Stomach (tissue), 9 donors: ENCODE measurements around the gene ZNF69. TPM values are rescaled to one million over a fixed set of nuclear protein-coding genes. Genes with fewer than 3 reads are reported as not detected.
"Not testable (repeated sequence)": the region's sequence is repeated elsewhere in the genome, so short reads cannot be mapped to it uniquely, and the experiment has no call there.

ENCODE experiments used
- DNase-seq, 2 donors: peaks; one replicate each; pipeline versions ENCODE4 v3.0.0 to v3.0.0-alpha.2; 2013 to 2019
- H3K27ac ChIP-seq, 5 donors: fragments of 200-600 bp in 4 of 5; sonication (generic) in 4 of 5; one replicate each; pipeline ENCODE4 v1.5.1; 2013 to 2019; ENCODE audit warnings: mild to moderate bottlenecking in 1 of 5, moderate library complexity in 1 of 5
- H3K27me3 ChIP-seq, 3 donors: fragments of 200-600 bp; sonication (generic); one replicate each; pipeline ENCODE4 v1.5.1; 2017 to 2019; ENCODE audit warnings: mixed run types in 1 of 3
- H3K36me3 ChIP-seq, 4 donors: fragments of 200-600 bp; sonication (generic); 1 replicate in 3 of 4; 2 replicates in 1 of 4; pipeline ENCODE4 v1.5.1; 2016 to 2019
- H3K4me1 ChIP-seq, 4 donors: fragments of 200-600 bp; sonication (generic); one replicate each; pipeline ENCODE4 v1.5.1; 2016 to 2019
- H3K4me3 ChIP-seq, 4 donors: fragments of 200-600 bp; sonication (generic) in 3 of 4; one replicate each; pipeline ENCODE4 v1.5.1; 2016 to 2019; ENCODE audit warnings: mild to moderate bottlenecking in 1 of 4
- H3K9me3 ChIP-seq, 4 donors: fragments of 200-600 bp; sonication (generic); one replicate each; pipeline ENCODE4 v1.5.1; 2016 to 2019
- CTCF ChIP-seq, 7 experiments: fragments of 450-650 bp in 4 of 7; fragments of 200-600 bp in 3 of 7; sonication (generic) in 3 of 7; IDR thresholded peaks; one replicate each; pipeline ENCODE4 v1.5.1; 2016 to 2019; ENCODE audit warnings: antibody characterized with exemption in 7 of 7, control low read depth in 2 of 7, mild to moderate bottlenecking in 1 of 7
- EP300 ChIP-seq: sonication (generic); formaldehyde crosslinking; IDR thresholded peaks from one replicate; pipeline ENCODE4 v1.6.1; 2017; ENCODE audit warnings: antibody characterized with exemption
- POLR2A ChIP-seq, 4 donors: fragments of 450-650 bp; IDR thresholded peaks; one replicate each; pipeline ENCODE4 v1.6.1; 2016; ENCODE audit warnings: antibody characterized with exemption in 4 of 4, control low read depth in 2 of 4, mild to moderate bottlenecking in 1 of 4, moderate library complexity in 1 of 4
- POLR2AphosphoS5 ChIP-seq, 3 donors: sonication (generic); formaldehyde crosslinking; IDR thresholded peaks; one replicate each; pipeline ENCODE4 v1.6.1; 2016; ENCODE audit warnings: antibody characterized with exemption in 3 of 3
- WGBS, 5 donors: extraction: QIAGEN DNeasy Blood & Tissue Kit in 3 of 5; methylation state at CpG; one replicate each; pipeline versions ENCODE4 v1.1.5 to v1.1.7; 2013 to 2018; 5-methylcytosine and 5-hydroxymethylcytosine counted together
- intact Hi-C: fragments of 100-400 bp; cut with DNase I; formaldehyde crosslinking; loops from one replicate; pipeline ENCODE4 v1.15.1; 2023; ENCODE audit warnings: low total_unique reads
- polyA plus RNA-seq, 3 donors: library from polyadenylated mRNA; stranded (reverse); fragments of 200-250 nt; gene quantifications; one replicate each; pipeline ENCODE4 v1.2.3, GENCODE V29; 2013
- total RNA-seq, 5 donors: library from RNA; depleted of rRNA; stranded (reverse); fragments of >200 nt; gene quantifications; one replicate each; pipeline versions ENCODE4 v1.1.0 to v1.2.3, GENCODE V29; 2014 to 2016
- donor health status: healthy with polysubstance abuse.
- donor health status: Bipolar disorder and iron deficiency.
- donor health status: healthy.

Gene ZNF69
- total and polyA plus RNA-seq, 8 donors, result 5.1 to 51.8 (median 18.0) TPM

- Histone ChIP-seq H3K27ac (no peak overlapping the region), H3K4me3 (no peak overlapping the region), H3K4me1 (peaks cover 14 to 53% (median 32%) of the 10 kb centered on the region in 4 donors), H3K9me3 (peaks cover 0 to 4% (median 0%) of the 10 kb centered on the region in 4 donors), H3K36me3 (peaks cover 0 to 8% (median 4%) of the 10 kb centered on the region in 4 donors), H3K27me3 (no peaks in the 10 kb centered on the region)
- DNase-seq, result no peak
- intact Hi-C loops, result loop anchor here (10.0 kb wide), 1 partner anchor 58 kb away; no protein-coding TSS in a partner anchor
- TF ChIP-seq POLR2A (IDR thresholded peaks at IDR 0.05) (no peak), CTCF (IDR thresholded peaks at IDR 0.05) (no peak), EP300 (no peak), POLR2AphosphoS5 (IDR thresholded peaks at IDR 0.05) (no peak)
- WGBS, 5 donors, result 91 to 98% (median 96%) methylated on average over 3 of the region's 3 CpGs
Measured at GRCh38 chr19:11927227-11927626, 39.6 kb downstream of the ZNF69 start.

- Histone ChIP-seq H3K27ac (no peak overlapping the region), H3K4me3 (no peak overlapping the region), H3K4me1 (peaks cover 5 to 21% (median 12%) of the 10 kb centered on the region in 4 donors), H3K27me3 (no peaks in the 10 kb centered on the region), H3K9me3 (peaks cover 0 to 37% (median 12%) of the 10 kb centered on the region in 4 donors), H3K36me3 (peaks cover 0 to 30% (median 13%) of the 10 kb centered on the region in 4 donors)
- intact Hi-C loops, result no loop called here
- no peak for DNase-seq
- WGBS, 5 donors, result 67 to 88% (median 79%) methylated on average over 3 of the region's 3 CpGs
- TF ChIP-seq POLR2AphosphoS5 (IDR thresholded peaks at IDR 0.05) (no peak), CTCF (IDR thresholded peaks at IDR 0.05) (no peak), POLR2A (IDR thresholded peaks at IDR 0.05) (no peak), EP300 (no peak)
Measured at GRCh38 chr19:11931051-11931450, 43.5 kb downstream of the ZNF69 start.

GRCh38 chr19:11931513-11931912 is 43.9 kb downstream of the ZNF69 start:
- H3K36me3 ChIP-seq, result peaks cover 0 to 30% (median 13%) of the 10 kb centered on the region in 4 donors
- H3K9me3 ChIP-seq, result peaks cover 0 to 41% (median 14%) of the 10 kb centered on the region in 4 donors
- WGBS, 5 donors, result 96 to 99% (median 98%) methylated on average over 3 of the region's 3 CpGs
- intact Hi-C loops, result no loop called here
- no peak overlapping the region for H3K27ac ChIP-seq
- no peak for DNase-seq
- peaks cover under 1 to 17% (median 8%) of the 10 kb centered on the region in 4 donors for H3K4me1 ChIP-seq
- no peak for TF ChIP-seq EP300
- no peak for TF ChIP-seq POLR2AphosphoS5 (IDR thresholded peaks at IDR 0.05)
- TF ChIP-seq POLR2A (IDR thresholded peaks at IDR 0.05), result no peak
- no peak for TF ChIP-seq CTCF (IDR thresholded peaks at IDR 0.05)
- no peak overlapping the region for H3K4me3 ChIP-seq
- H3K27me3 ChIP-seq, result no peaks in the 10 kb centered on the region

GRCh38 chr19:11935829-11936228 is 48.2 kb downstream of the ZNF69 start:
- H3K36me3 ChIP-seq, result peaks cover 8 to 59% (median 33%) of the 10 kb centered on the region in 4 donors
- H3K4me1 ChIP-seq, H3K27ac ChIP-seq, intact Hi-C loops, H3K4me3 ChIP-seq, DNase-seq, H3K27me3 ChIP-seq: not testable (repeated sequence)
- peaks cover 7 to 74% (median 41%) of the 10 kb centered on the region in 4 donors for H3K9me3 ChIP-seq
- WGBS, 5 donors, result 95 to 99% (median 98%) methylated on average over 3 of the region's 3 CpGs

GRCh38 chr19:11938383-11938782 is 50.8 kb downstream of the ZNF69 start:
- intact Hi-C loops, H3K4me3 ChIP-seq, H3K4me1 ChIP-seq, H3K27ac ChIP-seq, DNase-seq, H3K27me3 ChIP-seq: not testable (repeated sequence)
- Histone ChIP-seq H3K9me3 (peaks cover 32 to 91% (median 66%) of the 10 kb centered on the region in 4 donors), H3K36me3 (peaks cover 21 to 77% (median 53%) of the 10 kb centered on the region in 4 donors)
- 96 to 100% (median 97%) methylated on average over 3 of the region's 3 CpGs for WGBS, 5 donors

- H3K36me3 ChIP-seq, result peaks cover 46 to 85% (median 74%) of the 10 kb centered on the region in 4 donors
- DNase-seq, H3K4me3 ChIP-seq, H3K27ac ChIP-seq, H3K4me1 ChIP-seq, intact Hi-C loops, H3K27me3 ChIP-seq: not testable (repeated sequence)
- WGBS, 5 donors, result 96 to 99% (median 98%) methylated on average over 24 to 29 of the region's 29 CpGs
- H3K9me3 ChIP-seq, result peaks cover 62 to 93% (median 83%) of the 10 kb centered on the region in 4 donors
Measured at GRCh38 chr19:11941361-11941887, 53.8 kb downstream of the ZNF69 start.
